ENCODE results near the gene TNFRSF1A.

Gene TNFRSF1A

GRCh38 chr12:6375269-6376078 lies 33.6 kb upstream of the TNFRSF1A start, which contains the start of gene SCNN1A:
Gene SCNN1A, minus strand, starts transcription at chr12:6375563. Its CDS starts 780 bp downstream, at chr12:6374783.
- FAIRE-seq = no peak

GRCh38 chr12:6374786-6375160 lies 32.9 kb upstream of the TNFRSF1A start:
- FAIRE-seq = no peak
- no peak for DNase-seq (ENCODE audit: extremely low spot score, insufficient read length, low read depth)

More at GRCh38 chr12:6375269-6376078, 33.6 kb upstream of the TNFRSF1A start, which contains the start of gene SCNN1A:
- no peak for DNase-seq (ENCODE audit: extremely low spot score, insufficient read length, low read depth)

- no peak for FAIRE-seq
- no peak for DNase-seq (ENCODE audit: extremely low spot score, insufficient read length, low read depth)
Measured at GRCh38 chr12:6374028-6374785, 32.3 kb upstream of the TNFRSF1A start.

GRCh38 chr12:6373022-6373787 lies 31.3 kb upstream of the TNFRSF1A start:
- DNase-seq (ENCODE audit: extremely low spot score, insufficient read length, low read depth) (no peak), FAIRE-seq (no peak)

GRCh38 chr12:6372403-6373003 lies 30.6 kb upstream of the TNFRSF1A start:
- no peak for DNase-seq (ENCODE audit: extremely low spot score, insufficient read length, low read depth)
- FAIRE-seq = no peak

- no peak for DNase-seq (ENCODE audit: extremely low spot score, insufficient read length, low read depth)
Measured at GRCh38 chr12:6370994-6371754, 29.3 kb upstream of the TNFRSF1A start.

GRCh38 chr12:6370576-6370935 lies 28.7 kb upstream of the TNFRSF1A start:
- no peak for DNase-seq (ENCODE audit: extremely low spot score, insufficient read length, low read depth)
- no peak for FAIRE-seq

More at GRCh38 chr12:6370994-6371754, 29.3 kb upstream of the TNFRSF1A start:
- FAIRE-seq = no peak

- FAIRE-seq (no peak), DNase-seq (ENCODE audit: extremely low spot score, insufficient read length, low read depth) (no peak)
Measured at GRCh38 chr12:6369916-6370575, 28.2 kb upstream of the TNFRSF1A start.

- no peak for DNase-seq (ENCODE audit: extremely low spot score, insufficient read length, low read depth)
- FAIRE-seq = no peak
Measured at GRCh38 chr12:6368906-6369525, 27.1 kb upstream of the TNFRSF1A start.

- FAIRE-seq = peak; percentile 42
- DNase-seq (ENCODE audit: extremely low spot score, insufficient read length, low read depth) = no peak
Measured at GRCh38 chr12:6367969-6368892, 26.4 kb upstream of the TNFRSF1A start.

- FAIRE-seq = peak; percentile 93
- DNase-seq (ENCODE audit: extremely low spot score, insufficient read length, low read depth) = peak; percentile 47
Measured at GRCh38 chr12:6367065-6367968, 25.4 kb upstream of the TNFRSF1A start.

GRCh38 chr12:6364044-6364374 lies 22.1 kb upstream of the TNFRSF1A start:
- FAIRE-seq (no peak), DNase-seq (ENCODE audit: extremely low spot score, insufficient read length, low read depth) (no peak)

- peak; percentile 55 for DNase-seq (ENCODE audit: extremely low spot score, insufficient read length, low read depth)
- FAIRE-seq = no peak
Measured at GRCh38 chr12:6363330-6364043, 21.6 kb upstream of the TNFRSF1A start.

GRCh38 chr12:6363010-6363329 lies 21.1 kb upstream of the TNFRSF1A start:
- DNase-seq (ENCODE audit: extremely low spot score, insufficient read length, low read depth) (no peak), FAIRE-seq (no peak)

- FAIRE-seq (no peak), DNase-seq (ENCODE audit: extremely low spot score, insufficient read length, low read depth) (no peak)
Measured at GRCh38 chr12:6362403-6362802, 20.5 kb upstream of the TNFRSF1A start.

- no peak for FAIRE-seq
- DNase-seq (ENCODE audit: extremely low spot score, insufficient read length, low read depth) = no peak
Measured at GRCh38 chr12:6361834-6362233, 20.0 kb upstream of the TNFRSF1A start.

All from GM18507 (cell line).